DND-41 (cell line): Measurements from ENCODE around the gene SLIT1.

Experiments used
- CTCF ChIP-seq: IDR thresholded peaks from 2 replicates; pipeline ENCODE4 v1.5.1; 2012; ENCODE audit warnings: borderline replicate concordance, low read length, moderate library complexity, mild to moderate bottlenecking; ENCODE audit not compliant: poor library complexity, severe bottlenecking; ENCODE audit errors: extremely low read depth
- EZH2 ChIP-seq: IDR thresholded peaks from 3 replicates; pipeline ENCODE4 v1.6.1; 2012; ENCODE audit warnings: borderline replicate concordance, low read depth, mild to moderate bottlenecking, moderate library complexity, low read length, inconsistent platforms; ENCODE audit not compliant: severe bottlenecking

GRCh38 chr10:97040248-97040584 lies 145.5 kb downstream of the SLIT1 start:
- TF ChIP-seq CTCF (no peak), EZH2 (no peak)
